GM10847 (cell line): ENCODE data around the gene PNKD.

ENCODE experiments used
- POLR2A ChIP-seq: IDR thresholded peaks from 2 replicates; pipeline ENCODE4 v1.6.1; 2011; ENCODE audit not compliant: insufficient read length; ENCODE audit errors: extremely low read depth

The PNKD gene, protein sequence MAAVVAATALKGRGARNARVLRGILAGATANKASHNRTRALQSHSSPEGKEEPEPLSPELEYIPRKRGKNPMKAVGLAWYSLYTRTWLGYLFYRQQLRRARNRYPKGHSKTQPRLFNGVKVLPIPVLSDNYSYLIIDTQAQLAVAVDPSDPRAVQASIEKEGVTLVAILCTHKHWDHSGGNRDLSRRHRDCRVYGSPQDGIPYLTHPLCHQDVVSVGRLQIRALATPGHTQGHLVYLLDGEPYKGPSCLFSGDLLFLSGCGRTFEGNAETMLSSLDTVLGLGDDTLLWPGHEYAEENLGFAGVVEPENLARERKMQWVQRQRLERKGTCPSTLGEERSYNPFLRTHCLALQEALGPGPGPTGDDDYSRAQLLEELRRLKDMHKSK

DNA sequence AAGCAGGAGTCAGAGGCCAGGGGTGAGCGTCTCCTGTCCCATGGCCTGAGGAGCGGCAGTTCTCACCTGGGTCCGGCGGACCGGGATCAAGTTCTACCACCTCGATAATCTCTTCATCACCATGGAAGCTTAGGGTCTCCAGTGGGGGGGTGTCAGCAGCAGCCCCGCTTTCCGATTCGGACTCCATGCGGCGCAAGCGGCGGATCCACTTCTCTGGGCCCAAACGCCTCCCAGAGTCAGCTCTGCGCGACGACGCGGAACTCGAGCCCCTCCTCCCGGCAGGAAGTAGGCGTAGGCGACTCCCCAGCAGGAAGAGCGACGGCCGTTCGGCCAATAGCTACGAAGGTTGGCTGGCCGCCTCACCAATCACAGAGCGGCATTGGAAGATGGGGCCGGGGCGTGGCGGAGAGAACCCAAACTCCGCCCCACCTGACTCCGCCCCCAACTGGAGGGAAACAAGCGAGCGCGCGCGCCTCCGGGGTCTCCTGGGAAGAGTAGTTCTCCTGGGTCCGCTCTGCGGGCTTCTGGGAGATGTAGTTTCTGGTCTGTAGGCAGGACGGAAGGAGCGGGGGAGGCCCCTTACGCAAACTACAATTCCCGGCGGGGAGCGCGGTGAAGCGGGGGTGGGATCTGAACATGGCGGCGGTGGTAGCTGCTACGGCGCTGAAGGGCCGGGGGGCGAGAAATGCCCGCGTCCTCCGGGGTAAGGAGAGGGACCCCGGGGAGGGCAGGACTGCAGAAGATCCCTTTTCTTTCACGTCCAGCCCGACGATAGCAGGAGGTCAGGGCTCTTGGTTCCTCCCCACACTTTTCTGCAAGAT lies at the start of gene PNKD, which contains the start of gene AAMP:
Gene PNKD, plus strand, starts transcription at position 620 of the 821 bp plus-strand sequence. Its CDS starts 17 bp downstream, at position 637.
Gene AAMP, minus strand, starts transcription at position 238 of the 821 bp plus-strand sequence. Its CDS starts 51 bp downstream, at position 187.
- TF ChIP-seq POLR2A, result peak; percentile 58

DNA sequence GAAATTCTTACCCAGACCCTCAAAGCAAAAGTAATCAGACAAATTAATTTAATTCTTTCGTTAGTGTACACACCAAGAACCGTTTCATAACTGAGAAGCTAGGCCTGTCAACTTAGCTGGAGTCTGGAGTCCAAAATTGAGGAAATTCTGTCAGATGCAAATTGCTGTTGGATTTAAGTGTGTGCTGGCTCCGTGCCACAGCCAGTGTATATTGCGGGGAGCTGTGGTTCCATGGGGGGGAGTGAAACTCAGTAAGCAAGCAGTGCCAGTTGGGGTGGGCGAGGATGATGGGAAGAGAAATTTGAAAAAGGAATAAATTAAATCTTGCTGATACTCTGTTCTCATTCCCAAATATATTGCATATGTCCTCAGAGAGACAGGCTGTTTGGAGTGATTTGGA lies 49.3 kb upstream of the PNKD start:
- no peak for TF ChIP-seq POLR2A

DNA sequence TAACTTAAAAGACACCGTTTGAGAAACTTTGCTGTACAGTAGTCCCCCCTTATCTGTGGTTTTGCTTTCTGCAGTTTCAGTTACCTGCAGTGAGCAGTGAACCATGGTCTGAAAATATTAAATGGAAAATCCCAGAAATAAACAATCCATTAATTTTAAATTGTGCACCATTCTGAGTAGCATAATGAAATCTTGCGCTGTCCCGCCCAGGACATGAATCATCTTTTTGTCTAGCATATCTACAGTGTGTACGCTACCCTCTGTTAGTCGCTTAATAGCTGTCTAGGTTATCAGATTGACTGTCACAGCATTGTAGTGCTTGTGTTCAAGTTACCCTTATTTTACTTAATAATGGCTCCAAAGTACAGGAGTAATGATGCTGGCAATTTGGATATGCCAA lies 47.3 kb upstream of the PNKD start:
- no peak for TF ChIP-seq POLR2A

DNA sequence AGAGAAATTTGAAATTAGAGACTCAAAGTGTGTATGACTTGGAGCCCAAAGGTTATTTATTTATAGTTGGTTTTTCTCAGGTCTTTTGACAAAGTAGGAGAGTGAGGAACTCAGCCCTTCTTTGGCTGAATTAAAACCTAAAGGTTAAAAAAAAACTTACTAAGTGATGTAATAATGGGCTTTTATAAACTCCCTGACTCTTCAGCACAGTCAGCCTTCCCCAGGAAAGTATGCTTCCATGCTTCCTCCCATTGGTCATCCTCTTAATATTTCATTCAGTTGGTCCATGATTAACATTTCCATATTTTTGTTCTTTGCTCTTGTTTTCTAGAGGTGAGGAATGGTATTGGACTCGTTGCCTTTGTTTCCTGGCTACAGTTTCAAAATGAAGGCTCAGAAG lies 46.1 kb upstream of the PNKD start:
- TF ChIP-seq POLR2A, result no peak

DNA sequence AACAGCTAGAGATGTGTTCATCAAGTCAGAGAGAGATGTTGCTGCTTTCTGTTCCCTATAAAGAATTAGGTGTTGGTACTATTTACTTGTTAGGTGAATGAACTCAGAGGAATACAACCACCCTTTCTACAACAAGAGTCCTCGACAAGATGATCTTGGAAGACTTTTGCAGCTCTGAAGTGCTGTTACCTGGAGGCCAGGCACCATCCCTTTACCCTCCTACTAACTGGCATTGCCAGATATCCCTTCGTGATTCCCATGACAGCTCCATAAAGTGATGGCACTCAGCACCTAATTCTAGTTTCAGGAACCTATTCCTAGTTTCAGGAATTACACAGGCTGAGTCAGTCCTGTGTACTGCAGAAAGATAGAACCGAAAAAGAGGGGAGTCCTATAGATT lies 43.4 kb upstream of the PNKD start:
- no peak for TF ChIP-seq POLR2A

DNA sequence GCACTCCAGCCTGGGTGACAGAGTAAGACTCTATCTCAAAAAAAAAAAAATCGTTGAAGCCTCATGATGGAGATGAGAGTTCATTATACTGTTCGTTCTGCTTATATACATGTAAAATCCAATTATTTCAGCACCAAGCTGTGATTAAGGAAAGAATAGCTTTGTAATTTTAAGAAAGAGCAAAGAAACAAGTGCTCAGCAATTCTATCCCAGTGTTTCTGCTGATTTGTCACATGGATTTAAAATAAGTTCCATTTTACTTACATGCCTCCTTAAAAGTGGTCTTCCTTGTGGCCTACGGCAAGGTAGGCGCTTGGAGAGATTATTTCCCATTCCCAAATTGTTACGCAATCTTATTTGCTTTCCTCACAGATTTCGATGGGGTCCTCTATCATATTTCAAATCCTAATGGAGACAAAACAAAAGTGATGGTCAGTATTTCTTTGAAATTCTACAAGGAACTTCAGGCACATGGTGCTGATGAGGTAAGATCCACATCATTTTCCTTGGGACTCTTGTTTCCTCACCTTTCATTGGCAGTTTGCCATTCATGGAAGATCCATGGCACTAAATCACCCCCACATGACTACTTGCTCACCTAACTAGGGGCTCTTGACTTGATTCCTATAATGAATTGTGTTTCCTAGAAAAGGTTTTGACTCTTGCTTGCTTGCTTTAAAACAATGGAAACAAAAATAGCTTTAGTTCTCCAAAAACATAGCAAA lies 41.8 kb upstream of the PNKD start:
- TF ChIP-seq POLR2A, result no peak

DNA sequence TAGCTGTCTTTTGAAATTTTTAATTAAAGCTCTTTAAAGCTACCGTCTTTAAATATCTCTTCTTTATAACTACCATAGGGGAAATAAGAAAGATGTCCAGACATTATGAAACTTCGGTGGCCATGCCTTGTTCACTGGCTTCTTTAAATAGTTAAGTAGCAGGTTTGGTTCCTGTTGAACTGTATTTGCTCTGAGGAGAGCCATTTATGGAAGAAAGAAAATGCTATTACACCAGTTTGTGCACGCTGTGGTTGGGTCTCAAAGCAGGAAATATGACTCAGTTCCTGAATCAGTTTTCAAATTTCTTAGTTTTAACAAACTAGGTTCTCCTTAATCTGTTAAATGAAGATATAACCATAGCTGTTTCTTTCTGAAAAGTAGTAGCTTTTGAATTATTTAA lies 41.1 kb upstream of the PNKD start:
- no peak for TF ChIP-seq POLR2A

DNA sequence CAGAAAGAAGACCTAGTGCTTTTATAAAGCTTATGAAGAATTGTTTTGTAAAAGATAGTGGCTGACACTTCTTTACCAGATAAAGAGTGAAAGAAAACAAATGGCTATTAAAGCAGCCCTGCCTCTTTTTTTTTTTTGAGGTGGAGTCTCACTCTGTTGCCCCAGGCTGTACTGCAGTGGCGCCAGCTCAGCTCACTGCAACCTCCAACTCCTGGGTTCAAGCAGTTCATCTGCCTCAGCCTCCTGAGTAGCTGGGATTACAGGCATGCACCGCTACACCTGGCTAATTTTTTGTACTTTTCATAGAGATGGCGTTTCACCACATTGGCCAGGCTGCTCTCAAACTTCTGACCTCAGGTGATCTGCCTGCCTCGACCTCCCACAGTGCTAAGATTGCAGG lies 40.5 kb upstream of the PNKD start:
- TF ChIP-seq POLR2A, result no peak

DNA sequence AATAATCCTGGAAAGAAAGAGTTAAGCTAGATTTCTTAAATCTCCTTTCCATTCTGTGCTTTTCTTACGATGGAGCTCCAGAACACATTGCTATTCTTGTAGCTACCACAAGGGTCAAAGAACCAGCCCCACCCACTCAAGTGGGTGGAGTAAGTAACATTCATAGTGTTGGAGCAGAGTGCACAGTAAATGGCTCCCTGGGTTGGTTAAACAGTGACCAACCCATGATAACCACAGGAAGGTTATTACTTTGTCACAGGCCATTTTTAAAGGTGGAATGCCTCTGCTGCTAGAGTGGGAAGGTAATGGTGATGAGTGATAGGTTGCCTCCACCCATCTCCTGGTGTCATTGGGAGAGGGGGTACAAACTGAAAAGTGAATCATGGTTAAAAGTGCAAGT lies 39.4 kb upstream of the PNKD start:
- TF ChIP-seq POLR2A, result no peak

DNA sequence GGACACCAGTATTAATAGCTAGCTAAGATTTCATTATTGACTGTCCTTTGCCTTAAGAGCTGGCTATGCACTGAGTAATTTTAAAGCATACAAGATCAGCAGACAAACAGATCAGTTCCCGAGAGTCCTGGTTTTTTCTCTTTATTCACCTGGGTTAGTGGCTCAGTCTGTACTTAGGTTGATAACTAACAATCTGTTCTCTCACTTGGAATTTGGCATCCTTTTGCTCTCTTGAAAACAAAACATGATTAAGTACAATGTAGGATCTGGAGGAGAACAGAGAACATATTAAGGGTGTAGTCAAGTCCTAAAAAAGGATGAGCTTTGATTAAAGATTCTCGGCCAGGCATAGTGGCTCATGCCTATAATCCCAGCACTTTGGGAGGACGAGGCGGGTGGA lies 36.8 kb upstream of the PNKD start:
- TF ChIP-seq POLR2A, result no peak

DNA sequence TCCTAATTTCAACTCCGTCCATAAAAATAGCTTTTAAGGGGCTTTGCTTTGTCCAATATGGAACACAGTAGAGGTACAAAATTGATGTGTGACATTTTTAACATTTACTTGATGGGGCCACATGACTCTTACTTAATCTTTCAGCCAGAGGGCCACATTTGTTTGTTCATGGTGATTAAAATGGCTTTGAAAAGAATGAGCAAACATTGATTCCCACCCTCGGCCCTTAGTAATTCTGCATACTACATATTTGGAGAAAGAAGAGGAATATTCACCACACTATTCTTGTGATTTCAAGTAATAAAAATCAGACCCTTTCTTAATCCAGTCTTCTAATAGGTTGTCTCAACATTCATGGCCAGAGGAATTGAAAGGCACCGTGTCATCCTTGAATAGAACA lies 35.8 kb upstream of the PNKD start:
- no peak for TF ChIP-seq POLR2A

DNA sequence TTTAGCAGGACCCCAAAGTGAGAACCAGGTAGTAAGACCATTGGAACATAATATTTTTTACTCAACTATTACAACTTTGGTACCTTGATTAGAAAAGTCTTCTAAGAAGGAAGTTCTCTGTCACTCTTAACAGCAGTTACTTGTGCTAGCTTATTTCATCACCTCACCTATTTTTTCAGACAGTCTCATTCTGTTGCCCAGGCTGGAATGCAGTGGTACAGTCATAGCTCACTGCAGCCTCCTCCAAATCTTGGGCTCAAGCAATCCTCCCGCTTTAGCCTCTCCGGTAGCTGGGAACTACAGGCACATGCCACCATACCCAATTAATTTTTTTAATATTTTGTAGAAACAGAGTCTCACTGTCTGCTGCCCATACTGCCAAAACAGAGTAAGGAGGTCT lies 35.3 kb upstream of the PNKD start:
- TF ChIP-seq POLR2A, result no peak

DNA sequence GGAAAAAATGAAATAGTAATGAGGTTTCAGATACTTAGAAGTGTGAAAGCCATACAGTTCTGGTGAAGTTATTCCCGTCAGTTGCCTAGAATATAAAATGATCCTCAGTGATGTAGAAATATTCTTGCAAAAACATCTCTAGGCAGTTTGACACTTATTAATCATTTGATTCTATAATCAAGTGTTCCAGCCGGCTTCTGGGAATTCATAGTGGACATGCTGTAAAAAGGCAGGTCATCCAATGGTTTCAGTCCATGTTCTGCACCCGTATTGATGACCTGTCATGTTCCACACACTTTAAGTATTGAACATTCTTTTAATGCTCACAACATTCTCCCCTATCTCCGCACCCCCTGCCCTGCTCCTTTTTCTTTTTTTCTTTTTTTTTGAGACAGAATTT lies 33.5 kb upstream of the PNKD start:
- TF ChIP-seq POLR2A, result no peak

DNA sequence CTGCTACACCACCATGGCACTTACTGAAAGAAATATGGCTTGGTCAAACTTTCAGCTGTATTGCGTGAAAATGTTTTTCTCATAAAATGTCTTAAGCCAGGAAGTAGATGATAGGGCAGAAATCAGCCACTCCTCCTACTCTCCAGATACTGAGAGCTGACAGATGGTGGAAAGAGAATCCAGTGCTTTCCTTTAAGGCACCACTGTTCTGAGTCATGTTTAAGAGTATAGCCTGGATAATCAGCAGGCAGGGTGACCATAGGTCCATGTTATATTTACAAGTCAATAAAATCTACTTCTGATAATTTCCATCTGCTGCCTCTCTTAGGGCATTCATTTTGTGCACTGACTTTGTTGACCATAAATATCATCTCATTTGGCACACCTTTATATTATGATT lies 31.4 kb upstream of the PNKD start:
- TF ChIP-seq POLR2A, result no peak

DNA sequence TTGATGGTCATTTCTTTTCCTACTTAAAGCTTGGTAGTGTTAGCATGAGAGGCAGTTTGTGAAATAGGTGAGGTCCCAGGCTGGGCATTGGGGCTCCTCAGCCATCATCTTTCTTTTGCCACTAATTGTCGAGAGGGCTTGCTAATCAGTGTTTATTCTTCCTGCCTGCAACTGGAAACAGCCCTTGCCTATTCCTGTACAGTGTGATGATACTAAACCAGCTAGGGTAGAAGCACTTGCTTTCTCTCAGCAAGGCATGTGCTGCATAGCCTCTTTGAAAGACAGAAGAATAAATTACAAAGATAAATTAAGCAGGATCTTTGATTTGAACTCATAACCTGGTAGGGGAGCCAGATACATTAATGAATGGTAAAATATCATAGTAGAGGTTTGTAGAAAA lies 26.1 kb upstream of the PNKD start:
- no peak for TF ChIP-seq POLR2A

DNA sequence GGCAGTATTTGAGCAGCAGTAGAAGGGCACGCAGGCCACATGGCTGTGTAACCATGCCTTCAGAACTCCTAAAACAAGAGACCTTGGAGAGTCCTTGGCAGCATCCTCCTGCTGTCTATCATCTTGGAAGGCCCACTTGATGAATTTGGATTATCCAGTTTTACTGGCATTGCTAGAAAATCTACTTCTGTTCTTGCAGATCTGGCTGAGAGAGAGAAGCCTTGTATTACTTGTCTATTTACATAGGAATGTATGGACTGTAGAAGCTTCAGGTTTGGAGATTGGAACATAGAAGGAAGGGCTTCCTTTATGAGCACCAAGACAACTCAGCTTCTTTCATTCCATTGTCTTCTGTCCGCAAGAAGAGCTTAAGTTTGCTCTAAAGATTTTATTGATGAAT lies 25.7 kb upstream of the PNKD start:
- TF ChIP-seq POLR2A, result no peak
